MM.1S (cell line): ENCODE measurements around the gene TMEM169.
A peak's percentile ranks its signal among the peaks of the same experiment; 100 is the strongest.

Experiments used
- DNase-seq: peaks from one replicate; pipeline ENCODE4 v3.0.0-alpha.2; 2015
- H2AFZ ChIP-seq: fragments of 300-600 bp; sonication (generic); 2 replicates; pipeline ENCODE4 v1.6.0; 2016; ENCODE audit warnings: antibody characterized with exemption, low read length
- H3F3A ChIP-seq: fragments of 300-600 bp; sonication (generic); 2 replicates; pipeline ENCODE4 v1.6.1; 2016; ENCODE audit warnings: mild to moderate bottlenecking, antibody characterized with exemption, low read length, moderate library complexity, mixed read lengths; ENCODE audit not compliant: insufficient read depth
- H3K27ac ChIP-seq: fragments of 300-600 bp; sonication (generic); 2 replicates; pipeline ENCODE4 v1.5.1; 2016; ENCODE audit warnings: mild to moderate bottlenecking, low read length
- H3K27me3 ChIP-seq: fragments of 300-600 bp; sonication (generic); replicated peaks from 2 replicates; pipeline ENCODE4 v1.6.0; 2016; ENCODE audit warnings: low read length; ENCODE audit not compliant: insufficient read depth
- H3K36me3 ChIP-seq: fragments of 300-600 bp; sonication (generic); replicated peaks from 2 replicates; pipeline ENCODE4 v1.6.1; 2016; ENCODE audit warnings: mild to moderate bottlenecking, low read length, mixed read lengths; ENCODE audit not compliant: insufficient read depth
- H3K4me1 ChIP-seq: fragments of 300-600 bp; sonication (generic); 2 replicates; pipeline ENCODE4 v1.6.1; 2016; ENCODE audit warnings: low read length, mixed read lengths
- H3K4me2 ChIP-seq: fragments of 300-600 bp; sonication (generic); 2 replicates; pipeline ENCODE4 v1.6.0; 2016; ENCODE audit warnings: low read depth, low read length
- H3K4me3 ChIP-seq: fragments of 300-600 bp; sonication (generic); 2 replicates; pipeline ENCODE4 v1.5.1; 2016; ENCODE audit warnings: low read length, mixed read lengths
- H3K79me2 ChIP-seq: fragments of 300-600 bp; sonication (generic); 2 replicates; pipeline ENCODE4 v1.6.1; 2016; ENCODE audit warnings: mixed run types, low read length, mixed read lengths
- H3K9ac ChIP-seq: fragments of 300-600 bp; sonication (generic); 2 replicates; pipeline ENCODE4 v1.6.1; 2016; ENCODE audit warnings: low read length, mixed read lengths
- H3K9me2 ChIP-seq: fragments of 300-600 bp; sonication (generic); replicated peaks from 2 replicates; pipeline ENCODE4 v1.6.1; 2016; ENCODE audit warnings: mild to moderate bottlenecking, low read length, mixed read lengths; ENCODE audit not compliant: insufficient read depth
- H3K9me3 ChIP-seq: fragments of 300-600 bp; sonication (generic); replicated peaks from 2 replicates; pipeline ENCODE4 v1.6.1; 2016; ENCODE audit warnings: mild to moderate bottlenecking, low read length, mixed read lengths; ENCODE audit not compliant: insufficient read depth
- H4K20me1 ChIP-seq: fragments of 300-600 bp; sonication (generic); 2 replicates; pipeline ENCODE4 v1.6.1; 2016; ENCODE audit warnings: mild to moderate bottlenecking, low read length, moderate library complexity, mixed read lengths; ENCODE audit not compliant: insufficient read depth
- EZH2 ChIP-seq: fragments of 300-600 bp; sonication (generic); optimal IDR thresholded peaks from 2 replicates; pipeline ENCODE3; 2017; ENCODE audit warnings: low read depth, mild to moderate bottlenecking, antibody characterized with exemption, low read length, mixed read lengths
- EZH2phosphoT487 ChIP-seq: fragments of 300-600 bp; sonication (generic); IDR thresholded peaks from 2 replicates; pipeline ENCODE4 v1.6.1; 2018; ENCODE audit warnings: antibody characterized with exemption, low read length
- TF ChIP-seq, protein P1 (sequence below): fragments of 300-600 bp; sonication (generic); IDR thresholded peaks from 2 replicates; pipeline ENCODE4 v1.5.1; 2016; ENCODE audit warnings: antibody characterized with exemption, low read length, mixed read lengths

Gene TMEM169

DNA sequence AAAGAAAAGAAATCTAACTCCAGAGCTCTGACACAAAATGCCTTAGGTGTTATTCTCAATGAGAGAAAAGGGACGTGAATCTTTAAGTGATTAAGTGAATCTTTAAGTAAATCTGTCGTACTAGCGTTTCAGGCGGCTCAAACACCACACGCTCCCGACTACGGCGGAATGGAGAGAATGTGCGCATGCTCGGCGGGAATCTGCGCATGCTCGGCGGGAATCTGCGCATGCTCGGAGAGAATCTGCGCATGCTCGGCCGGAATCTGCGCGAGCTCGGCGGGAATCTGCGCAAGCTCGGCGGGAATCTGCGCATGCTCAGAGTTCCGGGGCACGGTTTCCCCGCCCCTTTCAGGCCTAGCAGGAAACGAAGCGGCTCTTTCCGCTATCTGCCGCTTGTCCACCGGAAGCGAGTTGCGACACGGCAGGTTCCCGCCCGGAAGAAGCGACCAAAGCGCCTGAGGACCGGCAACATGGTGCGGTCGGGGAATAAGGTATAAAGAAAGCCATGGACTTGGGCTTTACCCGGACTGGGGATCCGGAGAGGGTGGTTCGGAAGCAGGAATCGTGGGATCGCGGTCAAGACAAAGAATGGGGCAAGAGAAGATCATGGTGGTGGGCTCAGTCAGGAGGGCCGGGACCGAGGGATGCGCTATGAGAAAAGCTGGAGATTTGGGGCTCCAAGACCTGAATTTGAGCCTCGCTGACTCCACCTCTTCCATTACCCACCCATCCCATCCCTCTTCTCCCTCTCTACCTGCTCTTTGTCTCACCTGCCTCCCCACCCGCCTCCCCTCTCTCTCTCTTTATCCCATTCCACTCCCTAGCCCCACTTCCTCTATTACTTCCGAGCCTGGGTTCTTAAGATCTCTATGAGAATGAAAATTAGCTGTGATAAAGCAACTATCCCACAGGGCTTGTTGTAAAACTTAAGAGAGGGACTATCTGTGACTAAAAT lies 27.5 kb downstream of the TMEM169 start, which contains the start of gene XRCC5:
Gene XRCC5 (plus strand): TSS at position 382 of the 955 bp plus-strand sequence. CDS start 89 bp downstream, at position 471.
- Histone ChIP-seq H3K27me3 (no peaks in the 10 kb centered on the region), H3K4me3 (peak within 1 kb of the TSS; percentile 81), H3K9ac (peak within 1 kb of the TSS; percentile 94), H3K9me2 (no peaks in the 10 kb centered on the region), H3K36me3 (no peaks in the 10 kb centered on the region), H3K79me2 (peaks cover 40% of the 10 kb centered on the region), H2AFZ (no peak within 1 kb of the TSS), H3K4me2 (peak within 1 kb of the TSS; percentile 72), H3K4me1 (peaks cover 39% of the 10 kb centered on the region), H4K20me1 (no peaks in the 10 kb centered on the region), H3K9me3 (no peaks in the 10 kb centered on the region), H3K27ac (peak within 1 kb of the TSS; percentile 97), H3F3A (peaks cover 46% of the 10 kb centered on the region)
- TF ChIP-seq EZH2, result no peak
- TF ChIP-seq, protein P1, sequence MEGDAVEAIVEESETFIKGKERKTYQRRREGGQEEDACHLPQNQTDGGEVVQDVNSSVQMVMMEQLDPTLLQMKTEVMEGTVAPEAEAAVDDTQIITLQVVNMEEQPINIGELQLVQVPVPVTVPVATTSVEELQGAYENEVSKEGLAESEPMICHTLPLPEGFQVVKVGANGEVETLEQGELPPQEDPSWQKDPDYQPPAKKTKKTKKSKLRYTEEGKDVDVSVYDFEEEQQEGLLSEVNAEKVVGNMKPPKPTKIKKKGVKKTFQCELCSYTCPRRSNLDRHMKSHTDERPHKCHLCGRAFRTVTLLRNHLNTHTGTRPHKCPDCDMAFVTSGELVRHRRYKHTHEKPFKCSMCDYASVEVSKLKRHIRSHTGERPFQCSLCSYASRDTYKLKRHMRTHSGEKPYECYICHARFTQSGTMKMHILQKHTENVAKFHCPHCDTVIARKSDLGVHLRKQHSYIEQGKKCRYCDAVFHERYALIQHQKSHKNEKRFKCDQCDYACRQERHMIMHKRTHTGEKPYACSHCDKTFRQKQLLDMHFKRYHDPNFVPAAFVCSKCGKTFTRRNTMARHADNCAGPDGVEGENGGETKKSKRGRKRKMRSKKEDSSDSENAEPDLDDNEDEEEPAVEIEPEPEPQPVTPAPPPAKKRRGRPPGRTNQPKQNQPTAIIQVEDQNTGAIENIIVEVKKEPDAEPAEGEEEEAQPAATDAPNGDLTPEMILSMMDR, result no peak
- no peak for TF ChIP-seq EZH2phosphoT487
- DNase-seq, result peak; percentile 99

DNA sequence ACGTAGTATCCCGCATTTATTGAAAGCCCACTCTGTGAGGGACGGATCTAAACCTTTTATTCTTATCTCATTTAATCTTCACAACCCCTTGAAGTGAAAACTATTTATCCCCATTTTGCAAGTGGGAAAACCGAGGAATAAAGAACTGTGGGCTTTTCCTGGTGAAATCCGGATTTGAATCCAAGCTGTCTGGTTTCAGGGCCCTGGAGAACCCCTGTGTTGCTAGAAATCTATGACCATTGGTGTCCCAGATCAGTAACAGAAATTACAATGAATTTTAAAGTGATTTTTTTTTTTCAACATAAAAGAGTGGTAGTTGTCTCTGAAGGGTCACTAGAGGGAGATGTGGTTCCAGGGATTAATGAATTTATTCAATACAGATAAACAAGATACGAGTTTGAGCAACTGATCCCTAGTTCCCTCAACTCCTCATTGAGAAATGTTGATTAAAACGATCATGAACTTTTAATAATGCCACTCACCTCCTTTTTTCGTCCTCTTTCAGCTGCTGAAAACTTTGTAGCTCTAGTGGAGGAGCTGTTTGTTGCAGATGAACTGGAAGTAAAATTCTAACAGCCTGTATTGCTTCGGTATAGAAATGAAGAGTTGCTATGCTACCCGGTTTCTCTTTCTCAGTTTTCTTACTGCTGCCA lies 28.4 kb downstream of the TMEM169 start:
- peak overlapping the region; percentile 97 for H3K27ac ChIP-seq
- H3K9me3 ChIP-seq, result no peaks in the 10 kb centered on the region
- H3K36me3 ChIP-seq, result no peaks in the 10 kb centered on the region
- H3K4me1 ChIP-seq, result peaks cover 43% of the 10 kb centered on the region
- DNase-seq, result peak; percentile 59
- H3F3A ChIP-seq, result peaks cover 49% of the 10 kb centered on the region
- H2AFZ ChIP-seq, result no peak overlapping the region
- peak overlapping the region; percentile 81 for H3K4me3 ChIP-seq
- peak overlapping the region; percentile 72 for H3K4me2 ChIP-seq
- peaks cover 48% of the 10 kb centered on the region for H3K79me2 ChIP-seq
- no peaks in the 10 kb centered on the region for H3K9me2 ChIP-seq
- no peaks in the 10 kb centered on the region for H3K27me3 ChIP-seq
- H3K9ac ChIP-seq, result peak overlapping the region; percentile 94
- H4K20me1 ChIP-seq, result no peaks in the 10 kb centered on the region
- no peak for TF ChIP-seq EZH2phosphoT487
- no peak for TF ChIP-seq EZH2
- TF ChIP-seq, protein P1, result peak; percentile 69

DNA sequence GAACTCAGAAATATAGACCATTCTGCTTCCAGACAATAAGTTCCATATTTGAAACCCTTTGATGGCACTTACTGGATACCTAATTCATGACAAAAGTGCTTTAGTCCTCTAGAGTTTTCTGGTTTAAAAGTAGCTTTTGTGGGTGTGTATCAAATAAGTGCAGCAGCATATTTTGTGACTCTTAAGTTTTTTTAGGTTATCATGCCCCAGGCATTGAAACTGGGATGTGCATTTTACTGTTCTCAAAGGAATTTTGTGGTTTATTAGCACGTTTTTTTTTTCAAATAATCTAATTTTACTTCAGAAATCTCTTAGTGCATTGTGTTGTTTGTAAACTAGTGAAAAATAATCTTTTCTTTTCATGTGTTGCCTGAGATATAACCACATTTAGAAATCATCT lies 28.9 kb downstream of the TMEM169 start:
- H2AFZ ChIP-seq, result no peak overlapping the region
- TF ChIP-seq, protein P1, result no peak
- TF ChIP-seq EZH2phosphoT487, result no peak
- TF ChIP-seq EZH2, result no peak
- H3K4me2 ChIP-seq, result peak overlapping the region; percentile 72
- peak overlapping the region; percentile 97 for H3K27ac ChIP-seq
- no peaks in the 10 kb centered on the region for H3K27me3 ChIP-seq
- peak overlapping the region; percentile 94; the same call in 1 of the 2 replicates for H3K9ac ChIP-seq
- peaks cover 47% of the 10 kb centered on the region for H3K4me1 ChIP-seq
- H3K79me2 ChIP-seq, result peaks cover 53% of the 10 kb centered on the region
- no peaks in the 10 kb centered on the region for H3K9me2 ChIP-seq
- peaks cover 49% of the 10 kb centered on the region for H3F3A ChIP-seq
- no peak for DNase-seq
- no peaks in the 10 kb centered on the region for H3K9me3 ChIP-seq
- H3K4me3 ChIP-seq, result peak overlapping the region; percentile 81
- H4K20me1 ChIP-seq, result no peaks in the 10 kb centered on the region
- H3K36me3 ChIP-seq, result peaks cover 4% of the 10 kb centered on the region; the same call in 1 of the 2 replicates
